Thymus (tissue), 11 donors: ENCODE measurements around the gene KCNJ6. TPM values are rescaled to one million over a fixed set of nuclear protein-coding genes. Genes with fewer than 3 reads are reported as not detected.
"Not testable (repeated sequence)": the region's sequence is repeated elsewhere in the genome, so short reads cannot be mapped to it uniquely, and the experiment has no call there.

Source experiments
- DNase-seq, 9 donors: peaks; one replicate each; pipeline ENCODE4 v3.0.0-alpha.2; 2013; ENCODE audit warnings: low spot score in 9 of 9, low read depth in 6 of 9, missing footprints in 1 of 9
- H3K27ac ChIP-seq, 2 donors: one replicate each; pipeline ENCODE4 v1.5.1; 2013; ENCODE audit warnings: control low read depth in 1 of 2, low read depth in 1 of 2, low read length in 1 of 2, mild to moderate bottlenecking in 1 of 2, moderate library complexity in 1 of 2
- H3K27me3 ChIP-seq, 2 donors: one replicate each; pipeline ENCODE4 v1.5.1; 2013; ENCODE audit warnings: low read length in 1 of 2; ENCODE audit not compliant: control insufficient read depth in 2 of 2, insufficient read depth in 1 of 2
- H3K36me3 ChIP-seq, 2 donors: one replicate each; pipeline ENCODE4 v1.5.1; 2013; ENCODE audit warnings: low read length in 1 of 2, mild to moderate bottlenecking in 1 of 2, moderate library complexity in 1 of 2; ENCODE audit not compliant: control insufficient read depth in 2 of 2, insufficient read depth in 2 of 2
- H3K4me1 ChIP-seq, 2 donors: one replicate each; pipeline ENCODE4 v1.5.1; 2013; ENCODE audit warnings: low read length in 2 of 2; ENCODE audit not compliant: control insufficient read depth in 2 of 2, insufficient read depth in 2 of 2
- H3K4me3 ChIP-seq, 2 donors: one replicate each; pipeline ENCODE4 v1.5.1; 2013; ENCODE audit warnings: low read length in 2 of 2, control low read depth in 1 of 2, mild to moderate bottlenecking in 1 of 2
- H3K9me3 ChIP-seq, 2 donors: one replicate each; pipeline ENCODE4 v1.5.1; 2013; ENCODE audit warnings: low read length in 1 of 2, mild to moderate bottlenecking in 1 of 2; ENCODE audit not compliant: control insufficient read depth in 2 of 2, insufficient read depth in 1 of 2
- WGBS: extraction: QIAGEN DNeasy Blood & Tissue Kit; methylation state at CpG from one replicate; pipeline ENCODE4 v1.1.7; 2013; 5-methylcytosine and 5-hydroxymethylcytosine counted together
- polyA plus RNA-seq: library from polyadenylated mRNA; stranded (reverse); fragments of 200-250 nt; gene quantifications from one replicate; pipeline ENCODE4 v1.2.3, GENCODE V29; 2013
- total RNA-seq: library from RNA; stranded (reverse); fragments of 120-200 nt; gene quantifications from one replicate; pipeline ENCODE4 v1.2.4, GENCODE V29; 2013
- donor health status: healthy.

KCNJ6 gene
- total and polyA plus RNA-seq, 2 donors, result under 0.01 to 0.02 TPM

GRCh38 chr21:37737507-37737906 lies 178.8 kb downstream of the KCNJ6 start:
- H3K4me1 ChIP-seq, result no peaks in the 10 kb centered on the region
- H3K27ac ChIP-seq, result no peak overlapping the region
- no peak overlapping the region for H3K4me3 ChIP-seq
- WGBS, result 79% methylated on average over 4 of the region's 4 CpGs
- no peaks in the 10 kb centered on the region for H3K9me3 ChIP-seq
- H3K36me3 ChIP-seq, result no peaks in the 10 kb centered on the region
- no peaks in the 10 kb centered on the region for H3K27me3 ChIP-seq
- DNase-seq, result no peak

DNA sequence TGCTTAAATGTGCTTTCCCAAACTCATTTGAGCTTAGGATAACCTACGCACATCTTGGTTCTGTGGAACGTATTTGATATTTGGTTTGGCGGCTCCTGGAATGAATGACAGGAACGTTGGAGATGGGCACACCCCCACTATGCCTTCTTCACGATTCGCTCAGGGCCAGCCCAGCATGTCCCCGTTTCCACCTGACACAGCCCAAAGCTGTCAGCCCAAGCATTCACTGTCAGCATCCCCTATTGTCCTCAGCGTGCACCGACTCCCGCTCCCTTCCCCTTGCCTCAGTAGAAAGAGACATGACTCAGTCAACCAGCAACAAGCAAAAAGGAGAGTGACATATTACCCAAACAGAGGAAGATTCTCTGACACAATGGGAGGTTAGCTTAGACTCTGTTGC lies 181.4 kb downstream of the KCNJ6 start:
- no peaks in the 10 kb centered on the region for H3K9me3 ChIP-seq
- H3K27me3 ChIP-seq, result no peaks in the 10 kb centered on the region
- no peak overlapping the region for H3K4me3 ChIP-seq
- H3K36me3 ChIP-seq, result no peaks in the 10 kb centered on the region
- WGBS, result 91% methylated on average over 10 of the region's 10 CpGs
- H3K4me1 ChIP-seq, result no peaks in the 10 kb centered on the region
- H3K27ac ChIP-seq, result no peak overlapping the region
- no peak for DNase-seq

GRCh38 chr21:37732927-37733326 lies 183.3 kb downstream of the KCNJ6 start:
- H3K9me3 ChIP-seq, result no peaks in the 10 kb centered on the region
- H3K27me3 ChIP-seq, result no peaks in the 10 kb centered on the region
- no peaks in the 10 kb centered on the region for H3K36me3 ChIP-seq
- 72% methylated on average over 4 of the region's 4 CpGs for WGBS
- no peaks in the 10 kb centered on the region for H3K4me1 ChIP-seq
- no peak overlapping the region for H3K27ac ChIP-seq
- H3K4me3 ChIP-seq, result no peak overlapping the region
- DNase-seq, result no peak

- no peaks in the 10 kb centered on the region for H3K27me3 ChIP-seq
- no peak overlapping the region for H3K4me3 ChIP-seq
- no peaks in the 10 kb centered on the region for H3K4me1 ChIP-seq
- WGBS, result 87% methylated on average over 6 of the region's 6 CpGs
- H3K36me3 ChIP-seq, result no peaks in the 10 kb centered on the region
- no peaks in the 10 kb centered on the region for H3K9me3 ChIP-seq
- DNase-seq, result no peak
- no peak overlapping the region for H3K27ac ChIP-seq
Observed at GRCh38 chr21:37724201-37724600, 192.1 kb downstream of the KCNJ6 start.

DNA sequence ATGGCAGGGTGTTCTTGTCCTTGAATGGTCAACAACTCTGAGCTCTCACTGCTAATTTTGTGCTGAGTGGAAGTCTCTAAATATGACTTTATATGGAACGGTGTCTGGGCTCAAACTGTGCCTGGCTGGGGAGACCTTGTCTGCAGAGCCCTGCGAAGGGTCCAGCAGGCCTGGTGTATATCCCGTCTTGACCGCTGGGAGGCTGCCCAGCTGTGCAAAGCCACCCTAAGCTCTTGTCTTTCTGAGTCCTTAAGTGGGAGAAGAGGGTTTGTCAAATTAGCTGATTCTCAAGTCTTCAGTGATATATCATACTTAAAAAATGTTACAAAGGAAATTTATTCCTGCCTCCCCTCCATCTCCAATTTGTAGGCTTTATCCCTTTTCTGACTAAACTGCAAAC lies 198.7 kb downstream of the KCNJ6 start:
- 95% methylated on average over 4 of the region's 4 CpGs for WGBS
- Histone ChIP-seq H3K4me1 (no peaks in the 10 kb centered on the region), H3K4me3 (no peak overlapping the region), H3K9me3 (no peaks in the 10 kb centered on the region), H3K27me3 (peaks cover 2% of the 10 kb centered on the region in 2 donors), H3K27ac (no peak overlapping the region), H3K36me3 (no peaks in the 10 kb centered on the region)
- DNase-seq, result no peak

DNA sequence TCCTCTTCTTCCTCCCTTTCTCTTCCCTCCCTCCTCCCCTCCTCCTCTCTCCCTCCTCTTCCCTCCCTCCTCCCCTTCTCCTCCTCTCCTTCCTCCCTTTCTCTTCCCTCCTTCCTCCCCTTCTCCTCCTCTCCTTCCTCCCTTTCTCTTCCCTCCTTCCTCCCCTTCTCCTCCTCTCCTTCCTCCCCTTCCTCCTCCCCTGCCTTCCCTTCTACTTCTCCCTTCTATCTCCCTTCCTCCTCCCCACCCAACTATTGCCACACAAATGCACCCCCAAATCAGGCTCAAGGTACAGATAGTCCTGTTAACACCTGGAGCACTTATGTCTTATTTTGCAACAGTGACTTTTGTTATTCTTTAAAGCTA lies 203.7 kb downstream of the KCNJ6 start:
- not testable (repeated sequence) for H3K4me3 ChIP-seq, H3K27ac ChIP-seq, H3K36me3 ChIP-seq, H3K27me3 ChIP-seq, DNase-seq, H3K4me1 ChIP-seq, H3K9me3 ChIP-seq

DNA sequence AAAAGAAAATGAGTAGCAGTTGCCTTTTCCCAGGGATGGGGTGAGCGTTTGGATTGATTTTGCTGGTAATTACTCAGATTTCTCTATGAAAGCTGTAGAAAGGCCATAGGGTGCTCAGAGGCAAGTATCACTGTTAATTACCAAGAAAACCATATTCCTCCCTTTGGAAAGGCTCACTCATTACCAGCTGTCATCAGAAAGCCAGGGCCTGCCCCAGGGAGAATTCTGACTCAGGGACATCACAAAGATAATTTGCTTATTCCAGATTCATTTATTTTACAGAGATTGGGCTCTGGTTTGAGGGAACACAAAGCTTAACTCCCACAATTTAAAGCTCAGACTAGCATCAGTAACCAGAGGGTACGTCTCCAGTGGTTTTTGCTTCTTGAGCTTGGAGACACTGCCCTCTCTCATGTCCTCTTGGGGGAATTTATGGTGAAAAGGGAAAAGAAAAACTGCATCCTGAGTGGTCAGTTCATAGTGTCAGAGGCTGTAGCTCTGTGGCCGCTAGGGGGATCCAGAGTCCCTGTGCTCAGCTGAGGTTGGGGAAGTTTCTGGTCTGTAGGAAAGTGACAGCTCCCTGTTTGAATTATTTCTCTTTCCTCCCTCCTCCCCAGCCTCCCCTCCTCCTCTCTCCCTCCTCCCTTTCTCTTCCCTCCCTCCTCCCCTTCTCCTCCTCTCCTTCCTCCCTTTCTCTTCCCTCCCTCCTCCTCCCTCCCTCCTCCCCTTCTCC lies 204.3 kb downstream of the KCNJ6 start:
- Histone ChIP-seq H3K36me3 (no peaks in the 10 kb centered on the region), H3K4me3 (no peak overlapping the region), H3K27me3 (peaks cover 0 to 2% of the 10 kb centered on the region in 2 donors), H3K9me3 (no peaks in the 10 kb centered on the region), H3K27ac (no peak overlapping the region), H3K4me1 (no peaks in the 10 kb centered on the region)
- DNase-seq, result peak in 8 of 9 donors; percentile 4 to 50 (median 19)
- 57% methylated on average over 3 of the region's 3 CpGs for WGBS

GRCh38 chr21:37711286-37711829 lies 204.9 kb downstream of the KCNJ6 start:
- WGBS, result 93% methylated on average over 9 of the region's 9 CpGs
- Histone ChIP-seq H3K27me3 (peaks cover 0 to under 1% of the 10 kb centered on the region in 2 donors), H3K9me3 (no peaks in the 10 kb centered on the region), H3K27ac (no peak overlapping the region), H3K36me3 (no peaks in the 10 kb centered on the region), H3K4me3 (no peak overlapping the region), H3K4me1 (no peaks in the 10 kb centered on the region)
- DNase-seq, result no peak

GRCh38 chr21:37710546-37711285 lies 205.5 kb downstream of the KCNJ6 start:
- Histone ChIP-seq H3K4me1 (no peaks in the 10 kb centered on the region), H3K27me3 (no peaks in the 10 kb centered on the region), H3K27ac (no peak overlapping the region), H3K4me3 (no peak overlapping the region), H3K9me3 (no peaks in the 10 kb centered on the region), H3K36me3 (no peaks in the 10 kb centered on the region)
- DNase-seq, result no peak
- WGBS, result 83% methylated on average over 24 of the region's 24 CpGs
